Mesenchymal stem cell (in vitro differentiated cells and primary cell): Measurements from ENCODE around the gene CPM.

Experiments used
- DNase-seq: peaks from one replicate; pipeline ENCODE4 v3.0.0-alpha.2; 2013
- H2AFZ ChIP-seq: one replicate; pipeline ENCODE4 v1.6.1; 2013; ENCODE audit warnings: low read depth, mild to moderate bottlenecking, control low read depth, inconsistent platforms, low read length, moderate library complexity
- H2AK5ac ChIP-seq: 2 replicates; pipeline ENCODE4 v1.6.1; 2013; ENCODE audit warnings: low read length, moderate library complexity, mild to moderate bottlenecking, inconsistent platforms; ENCODE audit not compliant: severe bottlenecking
- H2BK120ac ChIP-seq: one replicate; pipeline ENCODE4 v1.6.1; 2013; ENCODE audit warnings: low read depth, mild to moderate bottlenecking, inconsistent platforms, low read length, moderate library complexity
- H2BK12ac ChIP-seq, 2 experiments: one replicate each; pipeline ENCODE4 v1.6.1; 2013; ENCODE audit warnings: inconsistent platforms in 2 of 2, low read length in 2 of 2, mild to moderate bottlenecking in 2 of 2, moderate library complexity in 2 of 2, control low read depth in 1 of 2
- H2BK15ac ChIP-seq: one replicate; pipeline ENCODE4 v1.6.1; 2013; ENCODE audit warnings: mild to moderate bottlenecking, low read depth, inconsistent platforms; ENCODE audit not compliant: poor library complexity, severe bottlenecking
- H2BK5ac ChIP-seq: 2 replicates; pipeline ENCODE4 v1.6.1; 2013; ENCODE audit warnings: low read depth, mild to moderate bottlenecking, low read length, control low read depth, inconsistent platforms; ENCODE audit not compliant: poor library complexity, severe bottlenecking
- H3K14ac ChIP-seq, 2 experiments: one replicate each; pipeline ENCODE4 v1.6.1; 2013; ENCODE audit warnings: inconsistent platforms in 2 of 2, low read length in 2 of 2, control low read depth in 1 of 2, mild to moderate bottlenecking in 1 of 2, moderate library complexity in 1 of 2
- H3K18ac ChIP-seq, 2 experiments: one replicate each; pipeline ENCODE4 v1.6.1; 2013; ENCODE audit warnings: inconsistent platforms in 2 of 2, low read length in 2 of 2, control low read depth in 1 of 2, low read depth in 1 of 2, mild to moderate bottlenecking in 1 of 2
- H3K23ac ChIP-seq, 2 experiments: one replicate each; pipeline ENCODE4 v1.6.1; 2013; ENCODE audit warnings: inconsistent platforms in 2 of 2, low read length in 2 of 2, mild to moderate bottlenecking in 2 of 2, moderate library complexity in 2 of 2, control low read depth in 1 of 2
- H3K27ac ChIP-seq: 2 replicates; pipeline ENCODE4 v1.5.1; 2013; ENCODE audit warnings: mild to moderate bottlenecking, moderate library complexity, low read length, control low read depth, inconsistent platforms; ENCODE audit not compliant: poor library complexity, severe bottlenecking
- H3K27me3 ChIP-seq, 2 experiments: 2 replicates each; pipeline versions ENCODE4 v1.6.1 to v1.7.0; 2013; ENCODE audit warnings: low read length in 2 of 2, mild to moderate bottlenecking in 2 of 2, moderate library complexity in 2 of 2, control low read depth in 1 of 2, inconsistent platforms in 1 of 2; ENCODE audit not compliant: control insufficient read depth in 1 of 2, insufficient read depth in 1 of 2
- H3K36me3 ChIP-seq, 2 experiments: 2 replicates each; pipeline versions ENCODE4 v1.6.1 to v1.7.0; 2013; ENCODE audit warnings: low read length in 2 of 2, control low read depth in 1 of 2, inconsistent platforms in 1 of 2, low read depth in 1 of 2, mild to moderate bottlenecking in 1 of 2; ENCODE audit not compliant: insufficient read depth in 2 of 2, control insufficient read depth in 1 of 2
- H3K4ac ChIP-seq, 2 experiments: one replicate each; pipeline ENCODE4 v1.6.1; 2013; ENCODE audit warnings: inconsistent platforms in 2 of 2, low read length in 2 of 2, mild to moderate bottlenecking in 2 of 2, moderate library complexity in 2 of 2, control low read depth in 1 of 2, low read depth in 1 of 2
- H3K4me1 ChIP-seq: 2 replicates; pipeline ENCODE4 v1.6.1; 2013; ENCODE audit warnings: low read depth, low read length, control low read depth; ENCODE audit not compliant: control insufficient read depth, insufficient read depth
- H3K4me2 ChIP-seq: 2 replicates; pipeline ENCODE4 v1.6.1; 2013; ENCODE audit warnings: low read length, mild to moderate bottlenecking, inconsistent platforms; ENCODE audit not compliant: poor library complexity, severe bottlenecking
- H3K4me3 ChIP-seq, 2 experiments: 2 replicates each; pipeline versions ENCODE4 v1.5.1 to v1.7.0; 2013; ENCODE audit warnings: low read length in 2 of 2, mild to moderate bottlenecking in 2 of 2, control low read depth in 1 of 2, low read depth in 1 of 2; ENCODE audit not compliant: insufficient read depth in 1 of 2
- H3K79me1 ChIP-seq: replicated peaks from 2 replicates; pipeline ENCODE4 v1.6.1; 2013; ENCODE audit warnings: mild to moderate bottlenecking, control low read depth, low read length, inconsistent platforms; ENCODE audit not compliant: poor library complexity, severe bottlenecking
- H3K9ac ChIP-seq: 2 replicates; pipeline ENCODE4 v1.7.0; 2013; ENCODE audit warnings: mild to moderate bottlenecking, low read length, moderate library complexity
- H3K9me3 ChIP-seq: 2 replicates; pipeline ENCODE4 v1.7.0; 2013; ENCODE audit warnings: mild to moderate bottlenecking, low read length; ENCODE audit not compliant: control insufficient read depth
- H4K8ac ChIP-seq: one replicate; pipeline ENCODE4 v1.6.1; 2013; ENCODE audit warnings: inconsistent platforms, mild to moderate bottlenecking, low read length, moderate library complexity
- H4K91ac ChIP-seq: one replicate; pipeline ENCODE4 v1.6.1; 2013; ENCODE audit warnings: mild to moderate bottlenecking, low read length, inconsistent platforms
- WGBS: methylation state at CpG from one replicate; pipeline ENCODE4 v1.1.7; 2013; ENCODE audit warnings: mixed read lengths; 5-methylcytosine and 5-hydroxymethylcytosine counted together

CPM gene

DNA sequence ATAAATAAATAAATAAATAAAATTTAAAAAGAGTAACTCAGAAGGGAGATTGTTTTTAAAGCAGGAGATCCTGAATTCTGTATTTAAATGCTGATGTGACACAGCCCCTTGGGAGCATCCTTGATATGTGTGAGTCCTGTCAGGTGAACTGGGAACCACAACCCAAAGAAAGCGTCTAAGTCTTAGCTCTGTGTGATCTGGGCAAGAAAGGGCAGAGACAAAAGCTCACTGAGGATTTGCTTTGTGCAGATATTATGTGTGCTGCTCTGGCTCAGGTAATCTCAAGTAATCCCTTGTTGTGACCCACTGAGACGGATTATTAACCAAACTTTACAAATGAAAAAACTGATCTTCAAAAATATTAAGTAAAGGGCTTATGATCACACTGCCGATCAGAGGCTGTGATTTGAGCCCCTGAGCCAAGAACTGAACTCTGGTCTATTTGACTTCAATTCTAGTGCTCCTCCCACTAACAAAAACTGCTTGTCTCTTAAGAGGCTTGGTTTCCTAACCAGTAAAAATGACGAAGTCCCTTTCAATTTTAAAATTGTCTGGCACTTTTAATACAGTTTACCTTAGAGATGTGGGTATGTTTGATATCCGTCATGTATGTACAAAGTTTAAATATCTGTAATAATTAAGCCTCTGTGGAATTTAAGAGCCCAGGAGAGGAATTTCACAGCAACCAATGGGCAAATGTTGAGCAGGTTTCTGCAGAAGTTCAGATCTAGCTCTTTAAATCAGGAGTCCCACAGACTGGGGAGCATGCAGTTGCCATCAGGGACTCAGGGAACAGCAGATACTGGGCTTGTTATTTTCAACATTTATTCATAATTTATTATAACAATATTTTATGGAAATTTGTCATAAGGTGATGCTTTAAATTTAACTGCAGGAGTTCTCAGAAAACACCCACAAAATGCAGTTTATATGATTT lies 46.1 kb downstream of the CPM start:
- H4K91ac ChIP-seq, result no peak overlapping the region
- H2BK120ac ChIP-seq, result no peak overlapping the region
- H3K4me2 ChIP-seq, result no peak overlapping the region
- H2BK5ac ChIP-seq, result no peak overlapping the region
- H3K79me1 ChIP-seq, result no peaks in the 10 kb centered on the region
- no peak overlapping the region for H3K27ac ChIP-seq
- H3K36me3 ChIP-seq, result no peaks in the 10 kb centered on the region
- H3K9me3 ChIP-seq, result no peaks in the 10 kb centered on the region
- H2BK12ac ChIP-seq, result no peak overlapping the region
- H2AFZ ChIP-seq, result no peak overlapping the region
- no peak overlapping the region for H2BK15ac ChIP-seq
- no peak overlapping the region for H3K14ac ChIP-seq
- H3K18ac ChIP-seq, result no peak overlapping the region
- no peak overlapping the region for H3K9ac ChIP-seq
- 95% methylated on average over 4 of the region's 5 CpGs for whole genome bisulfite sequencing
- no peak overlapping the region for H3K23ac ChIP-seq
- no peak overlapping the region for H2AK5ac ChIP-seq
- H3K4me3 ChIP-seq, result no peak overlapping the region
- H3K4me1 ChIP-seq, result no peaks in the 10 kb centered on the region
- no peak overlapping the region for H4K8ac ChIP-seq
- DNase-seq, result no peak
- no peak overlapping the region for H3K4ac ChIP-seq
- H3K27me3 ChIP-seq, result no peaks in the 10 kb centered on the region

DNA sequence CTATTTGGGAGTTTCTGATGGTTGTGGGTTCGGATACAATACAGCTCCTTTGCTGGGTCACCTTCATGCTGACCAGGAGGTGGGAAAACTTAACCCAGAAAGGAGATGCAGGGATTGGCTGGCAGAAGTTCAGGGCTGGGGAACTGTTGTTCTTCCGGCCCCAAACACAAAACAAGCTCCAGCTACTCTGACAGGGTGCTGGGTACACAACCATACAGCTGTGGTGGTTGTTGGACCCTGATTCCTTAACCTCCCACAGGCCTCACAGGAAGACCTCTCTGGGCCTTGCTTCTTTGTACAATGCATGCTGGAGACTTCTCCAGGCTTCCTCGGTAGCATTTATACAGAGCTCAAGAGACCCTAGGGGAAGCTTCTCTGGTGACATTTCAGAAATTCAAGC lies 47.6 kb downstream of the CPM start:
- WGBS, result 82% methylated on average over 3 of the region's 3 CpGs
- no peaks in the 10 kb centered on the region for H3K36me3 ChIP-seq
- no peak overlapping the region for H3K14ac ChIP-seq
- no peak overlapping the region for H3K4ac ChIP-seq
- H3K27me3 ChIP-seq, result no peaks in the 10 kb centered on the region
- H3K4me2 ChIP-seq, result no peak overlapping the region
- H3K4me1 ChIP-seq, result no peaks in the 10 kb centered on the region
- H3K79me1 ChIP-seq, result no peaks in the 10 kb centered on the region
- no peak overlapping the region for H4K91ac ChIP-seq
- no peak overlapping the region for H2BK15ac ChIP-seq
- H3K18ac ChIP-seq, result no peak overlapping the region
- no peak overlapping the region for H3K23ac ChIP-seq
- no peak overlapping the region for H3K4me3 ChIP-seq
- H2BK5ac ChIP-seq, result no peak overlapping the region
- no peak overlapping the region for H2BK12ac ChIP-seq
- no peak overlapping the region for H2AK5ac ChIP-seq
- no peaks in the 10 kb centered on the region for H3K9me3 ChIP-seq
- H4K8ac ChIP-seq, result no peak overlapping the region
- H2AFZ ChIP-seq, result no peak overlapping the region
- H3K27ac ChIP-seq, result no peak overlapping the region
- no peak overlapping the region for H2BK120ac ChIP-seq
- H3K9ac ChIP-seq, result no peak overlapping the region
- DNase-seq, result no peak

- no peak overlapping the region for H3K18ac ChIP-seq
- DNase-seq, result no peak
- H3K9me3 ChIP-seq, result no peaks in the 10 kb centered on the region
- no peak overlapping the region for H2BK15ac ChIP-seq
- no peaks in the 10 kb centered on the region for H3K36me3 ChIP-seq
- H3K27me3 ChIP-seq, result no peaks in the 10 kb centered on the region
- H2BK5ac ChIP-seq, result no peak overlapping the region
- H2BK12ac ChIP-seq, result no peak overlapping the region
- H2BK120ac ChIP-seq, result peak overlapping the region; percentile 19
- H2AFZ ChIP-seq, result no peak overlapping the region
- H3K23ac ChIP-seq, result no peak overlapping the region
- no peak overlapping the region for H4K8ac ChIP-seq
- no peak overlapping the region for H3K14ac ChIP-seq
- WGBS, result 96% methylated on average over 5 of the region's 5 CpGs
- no peak overlapping the region for H3K27ac ChIP-seq
- H3K4me1 ChIP-seq, result no peaks in the 10 kb centered on the region
- no peak overlapping the region for H3K4ac ChIP-seq
- H3K4me3 ChIP-seq, result no peak overlapping the region
- no peaks in the 10 kb centered on the region for H3K79me1 ChIP-seq
- no peak overlapping the region for H4K91ac ChIP-seq
- no peak overlapping the region for H2AK5ac ChIP-seq
- H3K9ac ChIP-seq, result no peak overlapping the region
- no peak overlapping the region for H3K4me2 ChIP-seq
Observed at GRCh38 chr12:68884251-68884650, 48.7 kb downstream of the CPM start.

GRCh38 chr12:68883151-68883550 lies 49.8 kb downstream of the CPM start:
- no peak overlapping the region for H3K4me3 ChIP-seq
- no peak overlapping the region for H4K91ac ChIP-seq
- H2BK120ac ChIP-seq, result no peak overlapping the region
- no peaks in the 10 kb centered on the region for H3K36me3 ChIP-seq
- H3K18ac ChIP-seq, result no peak overlapping the region
- H2AFZ ChIP-seq, result no peak overlapping the region
- H3K9me3 ChIP-seq, result no peaks in the 10 kb centered on the region
- H3K4me1 ChIP-seq, result no peaks in the 10 kb centered on the region
- no peak overlapping the region for H2BK5ac ChIP-seq
- no peak overlapping the region for H2BK12ac ChIP-seq
- H3K4me2 ChIP-seq, result no peak overlapping the region
- no peak overlapping the region for H4K8ac ChIP-seq
- H3K27me3 ChIP-seq, result no peaks in the 10 kb centered on the region
- no peak overlapping the region for H2AK5ac ChIP-seq
- no peak overlapping the region for H3K4ac ChIP-seq
- H3K14ac ChIP-seq, result no peak overlapping the region
- H3K9ac ChIP-seq, result no peak overlapping the region
- no peak for DNase-seq
- 73% methylated on average over 3 of the region's 3 CpGs for WGBS
- H3K79me1 ChIP-seq, result no peaks in the 10 kb centered on the region
- H3K23ac ChIP-seq, result no peak overlapping the region
- no peak overlapping the region for H2BK15ac ChIP-seq
- no peak overlapping the region for H3K27ac ChIP-seq
